ENCODE measurements around the gene IMPG2.

The IMPG2 gene

DNA sequence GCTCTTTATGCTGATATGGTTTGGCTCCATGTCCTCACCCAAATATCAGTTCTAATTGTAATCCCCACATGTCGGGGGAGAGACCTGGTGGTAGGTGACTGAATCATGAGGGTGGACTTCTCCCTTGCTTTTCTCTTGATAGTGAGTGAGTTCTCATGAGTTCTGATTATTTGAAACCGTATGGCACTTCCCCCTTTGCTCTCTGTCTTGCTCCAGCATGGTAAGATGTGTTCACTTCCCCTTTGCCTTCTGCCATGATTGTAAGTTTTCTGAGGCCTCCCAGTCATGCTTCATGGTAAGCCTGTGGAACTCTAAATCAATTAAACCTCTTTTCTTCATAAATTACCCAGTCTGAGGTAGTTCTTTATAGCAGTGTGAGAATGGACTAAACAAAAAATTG is 107.6 kb downstream of the IMPG2 start:
- no peak overlapping the region for H3K4me3 ChIP-seq (ENCODE audit: low read depth, low read length)
- TF ChIP-seq, protein P1, sequence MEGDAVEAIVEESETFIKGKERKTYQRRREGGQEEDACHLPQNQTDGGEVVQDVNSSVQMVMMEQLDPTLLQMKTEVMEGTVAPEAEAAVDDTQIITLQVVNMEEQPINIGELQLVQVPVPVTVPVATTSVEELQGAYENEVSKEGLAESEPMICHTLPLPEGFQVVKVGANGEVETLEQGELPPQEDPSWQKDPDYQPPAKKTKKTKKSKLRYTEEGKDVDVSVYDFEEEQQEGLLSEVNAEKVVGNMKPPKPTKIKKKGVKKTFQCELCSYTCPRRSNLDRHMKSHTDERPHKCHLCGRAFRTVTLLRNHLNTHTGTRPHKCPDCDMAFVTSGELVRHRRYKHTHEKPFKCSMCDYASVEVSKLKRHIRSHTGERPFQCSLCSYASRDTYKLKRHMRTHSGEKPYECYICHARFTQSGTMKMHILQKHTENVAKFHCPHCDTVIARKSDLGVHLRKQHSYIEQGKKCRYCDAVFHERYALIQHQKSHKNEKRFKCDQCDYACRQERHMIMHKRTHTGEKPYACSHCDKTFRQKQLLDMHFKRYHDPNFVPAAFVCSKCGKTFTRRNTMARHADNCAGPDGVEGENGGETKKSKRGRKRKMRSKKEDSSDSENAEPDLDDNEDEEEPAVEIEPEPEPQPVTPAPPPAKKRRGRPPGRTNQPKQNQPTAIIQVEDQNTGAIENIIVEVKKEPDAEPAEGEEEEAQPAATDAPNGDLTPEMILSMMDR (IDR thresholded peaks at IDR 0.05; ENCODE audit: borderline replicate concordance, insufficient read depth, low read depth, low read length) = no peak

DNA sequence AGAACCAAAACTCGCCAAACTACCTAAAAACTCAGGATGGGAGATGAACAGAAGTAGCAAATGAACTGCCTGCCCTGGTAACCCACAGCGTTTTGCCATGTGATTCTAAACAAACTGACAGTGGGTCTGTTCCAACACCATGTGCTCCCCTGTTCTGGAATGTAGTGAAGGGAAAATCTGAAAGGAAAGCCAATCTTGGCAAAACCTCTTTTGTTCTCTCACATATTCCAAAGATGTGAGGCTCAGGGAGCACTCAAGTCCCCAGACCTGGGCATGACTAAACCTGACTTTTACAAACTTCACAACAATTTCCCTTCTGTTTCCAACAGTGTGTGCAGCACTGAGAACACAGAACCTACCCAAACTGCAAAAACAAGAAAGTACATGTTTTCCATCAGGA is 116.1 kb downstream of the IMPG2 start:
- H3K4me3 ChIP-seq (ENCODE audit: low read depth, low read length) = no peak overlapping the region
- TF ChIP-seq, protein P1 (IDR thresholded peaks at IDR 0.05; ENCODE audit: borderline replicate concordance, insufficient read depth, low read depth, low read length) = no peak

DNA sequence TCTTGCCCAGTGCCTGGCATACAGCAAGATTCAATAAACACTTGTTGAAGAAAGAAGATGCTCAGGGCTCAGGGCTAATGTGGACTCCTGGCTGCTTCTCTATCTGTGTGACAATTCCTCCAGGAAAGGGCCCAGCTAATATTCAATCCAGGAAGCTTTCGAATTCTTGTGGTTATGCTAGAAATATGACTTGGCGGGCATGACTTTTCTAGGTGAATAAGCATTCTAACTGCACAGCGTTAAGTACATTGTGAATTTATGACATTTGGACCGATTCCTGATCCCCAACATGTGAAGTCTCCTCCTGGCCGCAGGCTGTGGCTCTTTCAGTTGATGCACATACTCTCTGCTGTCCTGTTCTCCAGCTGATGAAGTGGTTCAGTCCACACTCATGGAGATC is 117.0 kb downstream of the IMPG2 start:
- no peak overlapping the region for H3K4me3 ChIP-seq (ENCODE audit: low read depth, low read length)
- TF ChIP-seq, protein P1 (IDR thresholded peaks at IDR 0.05; ENCODE audit: borderline replicate concordance, insufficient read depth, low read depth, low read length) = no peak

DNA sequence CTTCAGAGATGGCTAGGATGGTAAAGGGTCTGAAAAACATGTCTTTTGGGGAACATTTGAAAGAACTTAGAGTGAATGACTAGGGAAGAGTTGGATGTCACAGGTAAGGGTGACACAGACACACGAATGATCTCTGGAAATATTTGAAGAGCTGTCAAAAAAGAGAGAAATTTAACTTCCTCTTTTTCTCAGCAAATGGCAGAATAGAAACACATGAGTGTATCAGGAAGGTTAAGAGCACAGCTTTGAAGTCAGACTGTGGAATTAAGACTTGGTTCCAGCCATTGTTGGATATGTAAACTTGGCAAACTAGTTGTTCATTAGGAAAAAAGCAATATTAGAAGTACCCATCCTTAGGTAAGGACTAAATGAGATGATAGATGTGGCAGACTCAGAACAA is 117.7 kb downstream of the IMPG2 start:
- TF ChIP-seq, protein P1 (IDR thresholded peaks at IDR 0.05; ENCODE audit: borderline replicate concordance, insufficient read depth, low read depth, low read length) = no peak
- no peak overlapping the region for H3K4me3 ChIP-seq (ENCODE audit: low read depth, low read length)

DNA sequence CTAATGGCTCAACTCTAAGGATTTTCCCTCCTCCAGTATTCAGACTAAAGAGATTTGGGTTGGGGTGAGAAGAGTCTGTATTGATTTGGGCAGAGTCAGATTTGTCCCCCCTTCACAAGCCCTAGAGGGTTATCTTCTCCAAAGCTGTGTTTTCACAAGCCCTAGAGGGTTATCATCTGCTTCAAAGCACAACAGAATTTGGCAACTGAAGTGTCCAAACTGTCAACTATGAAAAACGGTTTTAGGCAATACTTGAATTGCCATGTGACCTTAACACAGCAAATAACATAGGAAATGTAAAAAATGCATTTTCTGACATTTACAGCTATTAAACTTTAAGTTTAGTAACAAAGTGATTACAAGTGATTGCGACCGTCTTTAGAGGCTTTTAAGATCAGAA is 119.9 kb downstream of the IMPG2 start:
- TF ChIP-seq, protein P1 (IDR thresholded peaks at IDR 0.05; ENCODE audit: borderline replicate concordance, insufficient read depth, low read depth, low read length) = no peak
- no peak overlapping the region for H3K4me3 ChIP-seq (ENCODE audit: low read depth, low read length)

DNA sequence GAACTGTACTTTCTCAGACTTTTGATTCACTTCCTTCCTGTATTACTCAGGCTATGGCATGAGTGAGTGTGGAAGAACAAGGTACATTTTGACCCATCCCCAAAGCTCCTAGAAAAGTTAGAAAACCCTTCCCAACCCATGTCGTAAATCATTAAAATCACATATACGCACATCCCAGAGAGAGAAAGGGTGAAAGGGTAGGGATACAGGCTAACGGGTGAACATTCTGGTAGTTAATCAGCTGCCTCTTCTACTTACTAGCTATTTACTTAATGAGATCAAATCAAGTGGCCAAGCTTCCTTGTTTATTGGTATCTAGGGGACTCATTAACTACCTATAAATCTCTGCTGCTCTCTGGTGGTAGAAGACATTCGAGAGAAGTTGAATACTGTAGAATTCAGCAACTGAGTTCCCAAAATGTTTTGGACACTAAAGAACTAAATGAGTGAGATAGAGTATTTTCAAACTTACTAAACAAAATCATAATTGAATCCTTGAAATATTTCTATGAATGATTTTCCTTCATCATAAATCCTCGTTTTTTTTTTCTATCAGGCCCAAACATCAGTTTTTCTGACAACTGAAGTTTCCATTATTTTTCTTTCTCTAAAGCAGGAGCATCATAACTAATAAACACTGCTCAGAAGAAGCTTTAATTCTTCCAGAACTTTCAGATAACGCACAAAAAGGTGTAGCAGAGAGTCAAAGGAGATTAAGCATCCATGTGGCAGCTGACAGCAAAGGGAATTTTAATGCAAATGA is 124.2 kb downstream of the IMPG2 start:
- TF ChIP-seq, protein P1 (IDR thresholded peaks at IDR 0.05; ENCODE audit: borderline replicate concordance, insufficient read depth, low read depth, low read length) = peak; percentile 12; the same call in 1 of the 2 replicates
- no peak overlapping the region for H3K4me3 ChIP-seq (ENCODE audit: low read depth, low read length)

DNA sequence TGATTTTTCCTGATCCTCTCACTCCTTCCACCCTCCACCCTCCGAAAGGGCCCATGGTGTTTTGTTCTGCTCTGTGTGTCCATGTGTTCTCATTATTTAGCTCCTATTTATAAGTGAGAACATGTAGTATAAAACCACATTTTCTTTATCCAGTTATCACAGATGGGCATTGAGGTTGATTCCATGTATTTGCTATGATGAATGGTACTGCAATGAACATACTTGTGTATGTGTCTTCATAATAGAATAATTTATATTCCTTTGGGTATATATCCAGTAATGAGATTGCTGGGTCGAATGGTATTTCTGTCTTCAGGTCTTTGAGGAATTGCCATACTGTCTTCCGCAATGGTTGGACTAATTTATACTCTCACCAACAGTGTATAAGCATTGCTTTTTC is 126.0 kb downstream of the IMPG2 start:
- H3K4me3 ChIP-seq (ENCODE audit: low read depth, low read length) = no peak overlapping the region
- TF ChIP-seq, protein P1 (IDR thresholded peaks at IDR 0.05; ENCODE audit: borderline replicate concordance, insufficient read depth, low read depth, low read length) = no peak

Measured in GM12875 (cell line).